Gastrocnemius medialis (tissue), 4 donors: ENCODE measurements around the gene OR10V1. TPM values are rescaled to one million over a fixed set of nuclear protein-coding genes. Genes with fewer than 3 reads are reported as not detected.

Experiments used
- ATAC-seq, 2 donors: fragments of 150-250 bp; one replicate each; pipeline ENCODE4 v1.9.1; 2016
- DNase-seq, 2 donors: peaks; one replicate each; pipeline ENCODE4 v3.0.0-alpha.2; 2019
- H3K27ac ChIP-seq, 4 donors: fragments of 200-600 bp; sonication (generic); 1 replicate in 1 of 4; 2 replicates in 3 of 4; pipeline ENCODE4 v1.5.1; 2016 to 2018; ENCODE audit warnings: mild to moderate bottlenecking in 2 of 4, moderate library complexity in 1 of 4
- H3K27me3 ChIP-seq, 3 donors: fragments of 200-600 bp; sonication (generic) in 2 of 3; 1 replicate in 1 of 3; 2 replicates in 2 of 3; pipeline versions ENCODE4 v1.5.1 to v1.6.0; 2016 to 2019; ENCODE audit warnings: mild to moderate bottlenecking in 1 of 3, moderate library complexity in 1 of 3
- H3K36me3 ChIP-seq, 2 donors: fragments of 200-600 bp; sonication (generic) in 1 of 2; one replicate each; pipeline ENCODE4 v1.5.1; 2017 to 2018
- H3K4me1 ChIP-seq, 2 donors: fragments of 200-600 bp; sonication (generic) in 1 of 2; one replicate each; pipeline ENCODE4 v1.5.1; 2016 to 2017; ENCODE audit warnings: mild to moderate bottlenecking in 2 of 2
- H3K4me3 ChIP-seq, 4 donors: fragments of 200-600 bp; sonication (generic) in 3 of 4; 1 replicate in 1 of 4; 2 replicates in 3 of 4; pipeline ENCODE4 v1.5.1; 2016 to 2019; ENCODE audit warnings: mild to moderate bottlenecking in 2 of 4
- H3K9me3 ChIP-seq, 3 donors: fragments of 200-600 bp; sonication (generic) in 2 of 3; 1 replicate in 1 of 3; 2 replicates in 2 of 3; pipeline ENCODE4 v1.5.1; 2016 to 2019
- POLR2A ChIP-seq, 2 donors: fragments of 450-650 bp; IDR thresholded peaks; one replicate each; pipeline ENCODE4 v1.6.1; 2017; ENCODE audit warnings: antibody characterized with exemption in 2 of 2, mild to moderate bottlenecking in 2 of 2, moderate library complexity in 2 of 2
- in situ Hi-C, 4 donors: fragments of 200-750 bp; cut with MboI; loops; one replicate each; pipeline versions ENCODE4 v1.15.0 to v1.8.0; 2017; ENCODE audit warnings: low sequenced_read_pairs in 4 of 4
- intact Hi-C: fragments of 100-400 bp; cut with DNase I; formaldehyde crosslinking; loops from one replicate; pipeline ENCODE4 v1.15.1; 2023; ENCODE audit warnings: low total_unique reads
- total RNA-seq, 4 donors: library from RNA; depleted of rRNA; stranded (reverse); fragments of >200 nt; gene quantifications; one replicate each; pipeline versions ENCODE4 v1.1.0 to v1.2.3, GENCODE V29; 2016
- TF ChIP-seq, protein P1 (sequence below), 5 experiments: fragments of 450-650 bp in 3 of 5; fragments of 200-600 bp in 2 of 5; sonication (generic) in 2 of 5; IDR thresholded peaks in 4 of 5; conservative IDR thresholded peaks in 1 of 5; 1 replicate in 4 of 5; 2 replicates in 1 of 5; pipeline ENCODE4 v1.5.1; 2016 to 2019; ENCODE audit warnings: antibody characterized with exemption in 5 of 5, mild to moderate bottlenecking in 3 of 5, moderate library complexity in 3 of 5

OR10V1 gene
- total RNA-seq, 4 donors from 2014 or later, result not detected

- intact Hi-C loops, result no loop called here
- no peaks in the 10 kb centered on the region for H3K27me3 ChIP-seq
- no peaks in the 10 kb centered on the region for H3K9me3 ChIP-seq
- ATAC-seq, result no peak
- no peak overlapping the region for H3K27ac ChIP-seq
- in situ Hi-C loops, result no loop called here
- no peak for DNase-seq
- TF ChIP-seq POLR2A (IDR thresholded peaks at IDR 0.05), result no peak
- TF ChIP-seq, protein P1, sequence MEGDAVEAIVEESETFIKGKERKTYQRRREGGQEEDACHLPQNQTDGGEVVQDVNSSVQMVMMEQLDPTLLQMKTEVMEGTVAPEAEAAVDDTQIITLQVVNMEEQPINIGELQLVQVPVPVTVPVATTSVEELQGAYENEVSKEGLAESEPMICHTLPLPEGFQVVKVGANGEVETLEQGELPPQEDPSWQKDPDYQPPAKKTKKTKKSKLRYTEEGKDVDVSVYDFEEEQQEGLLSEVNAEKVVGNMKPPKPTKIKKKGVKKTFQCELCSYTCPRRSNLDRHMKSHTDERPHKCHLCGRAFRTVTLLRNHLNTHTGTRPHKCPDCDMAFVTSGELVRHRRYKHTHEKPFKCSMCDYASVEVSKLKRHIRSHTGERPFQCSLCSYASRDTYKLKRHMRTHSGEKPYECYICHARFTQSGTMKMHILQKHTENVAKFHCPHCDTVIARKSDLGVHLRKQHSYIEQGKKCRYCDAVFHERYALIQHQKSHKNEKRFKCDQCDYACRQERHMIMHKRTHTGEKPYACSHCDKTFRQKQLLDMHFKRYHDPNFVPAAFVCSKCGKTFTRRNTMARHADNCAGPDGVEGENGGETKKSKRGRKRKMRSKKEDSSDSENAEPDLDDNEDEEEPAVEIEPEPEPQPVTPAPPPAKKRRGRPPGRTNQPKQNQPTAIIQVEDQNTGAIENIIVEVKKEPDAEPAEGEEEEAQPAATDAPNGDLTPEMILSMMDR (IDR thresholded peaks at IDR 0.05 in 4 of 5, conservative IDR thresholded peaks at IDR 0.05 in 1 of 5), result no peak
- no peaks in the 10 kb centered on the region for H3K4me1 ChIP-seq
- no peaks in the 10 kb centered on the region for H3K36me3 ChIP-seq
- H3K4me3 ChIP-seq, result no peak overlapping the region
Measured at GRCh38 chr11:59730896-59731565, 17.4 kb upstream of the OR10V1 start.

- no peak overlapping the region for H3K27ac ChIP-seq
- DNase-seq, result no peak
Measured at GRCh38 chr11:59729834-59730233, 16.2 kb upstream of the OR10V1 start.

GRCh38 chr11:59728913-59729312, 15.3 kb upstream of the OR10V1 start:
- in situ Hi-C loops, result no loop called here
- no peak for ATAC-seq
- no peak overlapping the region for H3K27ac ChIP-seq

More at GRCh38 chr11:59729834-59730233, 16.2 kb upstream of the OR10V1 start:
- no peak for ATAC-seq
- H3K4me1 ChIP-seq, result no peaks in the 10 kb centered on the region
- in situ Hi-C loops, result no loop called here
- no peak overlapping the region for H3K4me3 ChIP-seq
- TF ChIP-seq POLR2A (IDR thresholded peaks at IDR 0.05), result no peak
- TF ChIP-seq, protein P1 (IDR thresholded peaks at IDR 0.05 in 4 of 5, conservative IDR thresholded peaks at IDR 0.05 in 1 of 5), result no peak
- no peaks in the 10 kb centered on the region for H3K36me3 ChIP-seq
- H3K9me3 ChIP-seq, result no peaks in the 10 kb centered on the region
- intact Hi-C loops, result no loop called here
- H3K27me3 ChIP-seq, result no peaks in the 10 kb centered on the region

GRCh38 chr11:59728154-59728553, 14.5 kb upstream of the OR10V1 start:
- H3K27ac ChIP-seq, result no peak overlapping the region
- DNase-seq, result no peak
- H3K4me3 ChIP-seq, result no peak overlapping the region
- no peak for TF ChIP-seq POLR2A (IDR thresholded peaks at IDR 0.05)
- TF ChIP-seq, protein P1 (IDR thresholded peaks at IDR 0.05 in 4 of 5, conservative IDR thresholded peaks at IDR 0.05 in 1 of 5), result no peak
- H3K9me3 ChIP-seq, result no peaks in the 10 kb centered on the region
- ATAC-seq, result no peak
- no peaks in the 10 kb centered on the region for H3K27me3 ChIP-seq
- no peaks in the 10 kb centered on the region for H3K36me3 ChIP-seq
- intact Hi-C loops (no loop called here), in situ Hi-C loops (no loop called here)
- H3K4me1 ChIP-seq, result no peaks in the 10 kb centered on the region

More at GRCh38 chr11:59728913-59729312, 15.3 kb upstream of the OR10V1 start:
- H3K36me3 ChIP-seq, result no peaks in the 10 kb centered on the region
- no peak overlapping the region for H3K4me3 ChIP-seq
- H3K4me1 ChIP-seq, result no peaks in the 10 kb centered on the region
- TF ChIP-seq, protein P1 (IDR thresholded peaks at IDR 0.05 in 4 of 5, conservative IDR thresholded peaks at IDR 0.05 in 1 of 5), result no peak
- TF ChIP-seq POLR2A (IDR thresholded peaks at IDR 0.05), result no peak
- DNase-seq, result no peak
- H3K27me3 ChIP-seq, result no peaks in the 10 kb centered on the region
- H3K9me3 ChIP-seq, result no peaks in the 10 kb centered on the region
- intact Hi-C loops, result no loop called here

- intact Hi-C loops (no loop called here), in situ Hi-C loops (no loop called here)
- Histone ChIP-seq H3K36me3 (no peaks in the 10 kb centered on the region), H3K27me3 (no peaks in the 10 kb centered on the region), H3K27ac (no peak overlapping the region), H3K4me3 (no peak overlapping the region), H3K4me1 (no peaks in the 10 kb centered on the region), H3K9me3 (no peaks in the 10 kb centered on the region)
- TF ChIP-seq, protein P1 (IDR thresholded peaks at IDR 0.05 in 4 of 5, conservative IDR thresholded peaks at IDR 0.05 in 1 of 5), result no peak
- no peak for TF ChIP-seq POLR2A (IDR thresholded peaks at IDR 0.05)
- no peak for ATAC-seq
- no peak for DNase-seq
Measured at GRCh38 chr11:59727426-59727825, 13.8 kb upstream of the OR10V1 start.
